Posterior vena cava (tissue), 2 donors: ENCODE measurements around the gene DERL2. TPM values are rescaled to one million over a fixed set of nuclear protein-coding genes. Genes with fewer than 3 reads are reported as not detected.

Experiments used
- total RNA-seq, 2 donors: library from RNA; stranded (reverse); fragmentation: NEBNext Ultra II Directional; extraction: Animal tissue kit (Norgen Biotek cat#: 25700); gene quantifications; one replicate each; pipeline ENCODE4 v1.2.1, GENCODE V29; 2021
- donor health status: DM: yes; HTN: yes; CAD: no.
- donor health status: DM: yes; HTN: yes; CAD: no.

DERL2 gene
- total RNA-seq, 2 donors from 2014 or later, result 43.3 to 49.6 TPM

Other genes starting within 250 kb of the DERL2 start
- 10 to 100 TPM; 41.5 to 47.3 TPM for gene RABEP1, start 203.9 kb downstream of the DERL2 start, total RNA-seq
- 10 to 100 TPM; 35.9 to 49.1 TPM for gene NUP88, start 66.5 kb downstream of the DERL2 start, total RNA-seq
- 10 to 100 TPM; 18.9 to 19.7 TPM for gene RPAIN, start 66.0 kb downstream of the DERL2 start, total RNA-seq
- gene C1QBP, start 47.0 kb downstream of the DERL2 start, total RNA-seq, result 10 to 100 TPM; 66.4 to 74.3 TPM
- gene DHX33, start 17.2 kb downstream of the DERL2 start, total RNA-seq, result 1 to 10 TPM; 7.4 to 9.9 TPM
- gene MIS12, start 388 bp upstream of the DERL2 start, total RNA-seq, result 10 to 100 TPM; 13.5 to 15.0 TPM
- gene NLRP1, start 98.3 kb upstream of the DERL2 start, total RNA-seq, result 10 to 100 TPM; 18.1 to 19.6 TPM